Epithelial cell of proximal tubule (primary cell): ENCODE measurements around the gene WBP1L. TPM values are rescaled to one million over a fixed set of nuclear protein-coding genes. Genes with fewer than 3 reads are reported as not detected.
"Not testable (repeated sequence)": the region's sequence is repeated elsewhere in the genome, so short reads cannot be mapped to it uniquely, and the experiment has no call there.

ENCODE experiments used
- DNase-seq: peaks from one replicate; pipeline ENCODE4 v3.0.0-alpha.2; 2011; ENCODE audit warnings: low read depth
- H3K4me3 ChIP-seq: 2 replicates; pipeline ENCODE4 v1.5.1; 2011; ENCODE audit warnings: low read depth, mild to moderate bottlenecking, low read length
- CTCF ChIP-seq: conservative IDR thresholded peaks from 2 replicates; pipeline ENCODE4 v1.5.1; 2012; ENCODE audit warnings: low read depth, mild to moderate bottlenecking, low read length
- total RNA-seq: library from RNA; depleted of rRNA; stranded (reverse); fragments of >200 nt; gene quantifications from 2 replicates; pipeline ENCODE4 v1.2.3, GENCODE V29; 2015

Gene WBP1L
- total RNA-seq: 18.4 and 31.5 TPM in 2 replicates

- H3K4me3 ChIP-seq: peak within 1 kb of the TSS; percentile 91
- TF ChIP-seq CTCF: no peak
- DNase-seq: peak; percentile 98
Measured at GRCh38 chr10:102743588-102744373, at the start of gene WBP1L. Gene WBP1L, plus strand, starts transcription at chr10:102743948. Its CDS starts 106 bp downstream, at chr10:102744054.

- not testable (repeated sequence) for H3K4me3 ChIP-seq, DNase-seq
Measured at GRCh38 chr10:102695401-102695800, 48.3 kb upstream of the WBP1L start.

DNA sequence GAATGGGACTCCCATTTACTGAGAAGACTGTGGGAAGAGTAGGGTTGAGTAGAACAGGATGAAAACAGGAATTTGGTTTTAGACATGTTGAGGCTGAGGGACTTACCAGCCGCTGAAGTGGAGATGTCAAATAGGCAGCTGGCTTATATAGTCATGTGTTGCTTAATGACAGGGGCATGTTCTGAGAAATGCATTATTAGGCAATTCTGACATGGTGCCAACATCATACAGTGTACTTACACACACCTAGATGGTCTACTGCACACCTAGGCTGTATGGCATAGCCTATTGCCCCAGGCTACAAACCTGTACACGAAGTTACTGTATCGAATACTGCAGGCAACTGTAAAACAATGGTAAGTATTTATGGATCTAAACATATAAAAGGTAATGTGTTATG lies 47.0 kb upstream of the WBP1L start:
- H3K4me3 ChIP-seq: no peak overlapping the region
- no peak for TF ChIP-seq CTCF
- no peak for DNase-seq

DNA sequence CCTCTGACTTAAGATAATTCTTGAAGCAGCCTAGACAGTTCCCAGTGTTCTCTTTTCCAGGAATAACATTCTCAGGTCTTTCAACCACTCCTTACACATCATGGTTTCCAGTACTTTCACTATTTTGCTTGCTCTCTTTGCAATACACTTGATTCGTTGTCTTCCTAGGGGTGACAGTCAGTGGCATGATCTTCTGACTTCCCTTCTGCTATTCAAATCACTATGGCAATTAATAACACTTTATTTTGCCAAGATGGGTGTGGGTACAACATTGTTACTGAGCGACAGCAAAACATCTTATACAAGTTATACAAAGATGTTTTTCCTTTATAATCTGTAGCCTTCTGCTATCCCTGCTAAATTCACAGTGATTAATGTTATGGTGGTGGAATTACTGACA lies 44.9 kb upstream of the WBP1L start:
- no peak for TF ChIP-seq CTCF
- H3K4me3 ChIP-seq: no peak overlapping the region
- DNase-seq: no peak

GRCh38 chr10:102701272-102701671 lies 42.5 kb upstream of the WBP1L start:
- no peak for DNase-seq
- no peak for TF ChIP-seq CTCF
- H3K4me3 ChIP-seq: no peak overlapping the region

DNA sequence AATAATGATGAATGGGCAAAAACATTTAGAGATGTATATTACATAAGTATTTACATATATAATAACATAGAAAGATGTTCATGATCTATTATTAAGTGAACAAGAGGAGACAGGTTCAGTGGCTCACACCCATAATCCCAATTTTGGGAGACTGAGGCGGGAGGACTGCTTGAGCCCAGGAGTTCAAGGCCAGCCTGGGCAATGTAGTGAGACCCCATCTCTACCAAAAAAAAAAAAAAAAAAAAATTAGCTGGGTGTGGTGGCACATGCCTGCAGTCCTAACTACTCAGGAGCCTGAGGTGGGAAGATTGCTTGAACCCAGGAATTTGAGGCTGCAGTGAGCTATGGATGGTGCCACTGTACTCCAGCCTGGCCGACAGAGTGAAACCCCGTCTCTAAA lies 42.0 kb upstream of the WBP1L start:
- DNase-seq: no peak
- no peak overlapping the region for H3K4me3 ChIP-seq
- no peak for TF ChIP-seq CTCF

DNA sequence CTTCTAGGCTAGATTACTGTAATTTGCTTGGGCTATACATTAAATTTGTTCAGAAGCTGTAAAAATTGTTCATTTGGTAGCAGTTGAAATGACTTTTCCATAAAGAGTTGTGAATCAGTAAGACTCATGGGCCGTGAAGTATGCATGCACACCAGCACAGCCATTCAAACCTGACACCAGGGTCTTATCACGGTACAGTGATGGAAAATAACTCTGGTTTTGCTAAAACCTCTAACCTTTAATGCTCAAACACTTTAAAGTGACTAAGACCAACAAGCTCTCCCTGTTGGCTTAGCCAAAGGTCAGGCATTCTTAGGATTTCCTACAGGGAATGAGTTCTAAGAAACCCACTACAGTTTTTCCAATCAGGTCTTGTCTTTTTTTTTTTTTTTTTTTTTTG lies 41.0 kb upstream of the WBP1L start:
- TF ChIP-seq CTCF: no peak
- no peak overlapping the region for H3K4me3 ChIP-seq
- DNase-seq: no peak
